H9 (cell line): ENCODE results near the gene ATP6V0B. TPM values are rescaled to one million over a fixed set of nuclear protein-coding genes. Genes with fewer than 3 reads are reported as not detected.

ENCODE experiments used
- DNase-seq: peaks from one replicate; pipeline ENCODE4 v3.0.0-alpha.2; 2017
- H2AFZ ChIP-seq: one replicate; pipeline ENCODE4 v1.6.1; 2013; ENCODE audit warnings: mild to moderate bottlenecking, low read length, control low read depth, moderate library complexity
- H2AK5ac ChIP-seq: 2 replicates; pipeline ENCODE4 v1.6.1; 2013; ENCODE audit warnings: low read length, control low read depth, mixed read lengths; ENCODE audit not compliant: insufficient read length
- H2BK120ac ChIP-seq: one replicate; pipeline ENCODE4 v1.6.1; 2013; ENCODE audit warnings: low read depth, mild to moderate bottlenecking, low read length, control low read depth, inconsistent platforms; ENCODE audit not compliant: poor library complexity, severe bottlenecking
- H2BK12ac ChIP-seq: 2 replicates; pipeline ENCODE4 v1.6.1; 2013; ENCODE audit warnings: low read length, control low read depth, mixed read lengths, low read depth; ENCODE audit not compliant: insufficient read length
- H2BK15ac ChIP-seq: 2 replicates; pipeline ENCODE4 v1.6.1; 2013; ENCODE audit warnings: low read depth, low read length, control low read depth
- H2BK20ac ChIP-seq: one replicate; pipeline ENCODE4 v1.6.1; 2013; ENCODE audit warnings: low read depth, mild to moderate bottlenecking, low read length, control low read depth, inconsistent platforms; ENCODE audit not compliant: poor library complexity, severe bottlenecking
- H2BK5ac ChIP-seq: 2 replicates; pipeline ENCODE4 v1.6.1; 2013; ENCODE audit warnings: low read length, control low read depth, mixed read lengths; ENCODE audit not compliant: insufficient read length
- H3K14ac ChIP-seq: 2 replicates; pipeline ENCODE4 v1.6.1; 2013; ENCODE audit warnings: low read length, control low read depth; ENCODE audit not compliant: insufficient read depth
- H3K18ac ChIP-seq: 2 replicates; pipeline ENCODE4 v1.6.1; 2013; ENCODE audit warnings: low read depth, mild to moderate bottlenecking, mixed read lengths, low read length, control low read depth; ENCODE audit not compliant: insufficient read length
- H3K23ac ChIP-seq: 2 replicates; pipeline ENCODE4 v1.6.1; 2013; ENCODE audit warnings: low read length, control low read depth, mixed read lengths, low read depth; ENCODE audit not compliant: insufficient read length
- H3K23me2 ChIP-seq: 2 replicates; pipeline ENCODE4 v1.6.1; 2013; ENCODE audit warnings: low read depth, mild to moderate bottlenecking, mixed read lengths, low read length, control low read depth; ENCODE audit not compliant: insufficient read length, poor library complexity, severe bottlenecking
- H3K27ac ChIP-seq: 2 replicates; pipeline ENCODE4 v1.5.1; 2013; ENCODE audit warnings: low read length, control low read depth, mixed read lengths, low read depth; ENCODE audit not compliant: insufficient read length
- H3K27me3 ChIP-seq: 2 replicates; pipeline ENCODE4 v1.6.1; 2013; ENCODE audit warnings: low read length, control low read depth, inconsistent platforms; ENCODE audit not compliant: insufficient read depth
- H3K4ac ChIP-seq: 2 replicates; pipeline ENCODE4 v1.6.1; 2013; ENCODE audit warnings: low read depth, mild to moderate bottlenecking, control low read depth, inconsistent platforms, low read length, moderate library complexity
- H3K4me1 ChIP-seq: 2 replicates; pipeline ENCODE4 v1.6.1; 2013; ENCODE audit warnings: low read length, control low read depth, inconsistent platforms; ENCODE audit not compliant: insufficient read depth
- H3K4me2 ChIP-seq: 2 replicates; pipeline ENCODE4 v1.6.1; 2013; ENCODE audit warnings: low read length, control low read depth, mixed read lengths; ENCODE audit not compliant: insufficient read length, insufficient read depth
- H3K56ac ChIP-seq: 2 replicates; pipeline ENCODE4 v1.6.1; 2013; ENCODE audit warnings: low read depth, mild to moderate bottlenecking, mixed read lengths, low read length, control low read depth; ENCODE audit not compliant: insufficient read length
- H3K79me1 ChIP-seq: 2 replicates; pipeline ENCODE4 v1.6.1; 2013; ENCODE audit warnings: low read depth, mild to moderate bottlenecking, moderate library complexity, low read length, control low read depth, inconsistent platforms; ENCODE audit not compliant: insufficient read depth, poor library complexity, severe bottlenecking
- H3K79me2 ChIP-seq: 2 replicates; pipeline ENCODE4 v1.6.1; 2013; ENCODE audit warnings: low read length, control low read depth, inconsistent platforms; ENCODE audit not compliant: insufficient read depth
- H3K9ac ChIP-seq: 2 replicates; pipeline ENCODE4 v1.6.1; 2013; ENCODE audit warnings: low read length, control low read depth, mixed read lengths; ENCODE audit not compliant: insufficient read length; ENCODE audit errors: extremely low read depth
- H3K9me3 ChIP-seq: one replicate; pipeline ENCODE4 v1.6.1; 2013; ENCODE audit warnings: low read depth, low read length, inconsistent platforms; ENCODE audit not compliant: control insufficient read depth
- H3T11ph ChIP-seq: one replicate; pipeline ENCODE4 v1.6.1; 2013; ENCODE audit warnings: mild to moderate bottlenecking, low read length, control low read depth, inconsistent platforms
- H4K20me1 ChIP-seq: one replicate; pipeline ENCODE4 v1.6.1; 2013; ENCODE audit not compliant: control insufficient read depth, insufficient read length, insufficient read depth
- H4K5ac ChIP-seq: 2 replicates; pipeline ENCODE4 v1.6.1; 2013; ENCODE audit warnings: low read depth, mild to moderate bottlenecking, mixed read lengths, low read length, control low read depth; ENCODE audit not compliant: insufficient read length
- H4K8ac ChIP-seq: replicated peaks from 2 replicates; pipeline ENCODE4 v1.6.1; 2013; ENCODE audit warnings: low read length, control low read depth, mixed read lengths, low read depth; ENCODE audit not compliant: insufficient read length
- H4K91ac ChIP-seq: 2 replicates; pipeline ENCODE4 v1.6.1; 2013; ENCODE audit warnings: low read depth, mild to moderate bottlenecking, moderate library complexity, mixed read lengths, low read length, control low read depth; ENCODE audit not compliant: insufficient read length
- H3K27ac Mint-ChIP-seq, 3 experiments: 2 replicates in 2 of 3; 3 replicates in 1 of 3; pipeline ENCODE4 v1.8.0; 2020 to 2021; ENCODE audit warnings: mixed read lengths in 3 of 3, mild to moderate bottlenecking in 1 of 3, moderate library complexity in 1 of 3
- H3K27me3 Mint-ChIP-seq: 2 replicates; pipeline ENCODE4 v1.8.0; 2021; ENCODE audit warnings: low read depth, mild to moderate bottlenecking, moderate library complexity, mixed read lengths
- H3K36me3 Mint-ChIP-seq, 3 experiments: 2 replicates in 2 of 3; 3 replicates in 1 of 3; pipeline ENCODE4 v1.8.0; 2020 to 2021; ENCODE audit warnings: low read depth in 3 of 3, mixed read lengths in 3 of 3; ENCODE audit not compliant: insufficient read depth in 1 of 3
- H3K4me1 Mint-ChIP-seq, 2 experiments: 2 replicates each; pipeline ENCODE4 v1.8.0; 2020; ENCODE audit warnings: mixed read lengths in 2 of 2
- H3K4me3 Mint-ChIP-seq, 2 experiments: 2 replicates in 1 of 2; 3 replicates in 1 of 2; pipeline ENCODE4 v1.8.0; 2020 to 2021; ENCODE audit warnings: mild to moderate bottlenecking in 2 of 2, mixed read lengths in 2 of 2, moderate library complexity in 1 of 2
- H3K9me3 Mint-ChIP-seq, 2 experiments: 2 replicates in 1 of 2; 3 replicates in 1 of 2; pipeline ENCODE4 v1.8.0; 2020; ENCODE audit warnings: mild to moderate bottlenecking in 2 of 2, mixed read lengths in 2 of 2, moderate library complexity in 1 of 2
- CTCF ChIP-seq: fragments of 200-600 bp; sonication (generic); conservative IDR thresholded peaks from 3 replicates; pipeline ENCODE4 v1.8.0; 2021; ENCODE audit warnings: antibody characterized with exemption, mild to moderate bottlenecking
- WGBS: extraction: QIAGEN DNeasy Blood & Tissue Kit; methylation state at CpG from one replicate; pipeline ENCODE4 v1.1.7; 2013; ENCODE audit warnings: missing lambda C conversion rate, low lambda C conversion rate, mixed read lengths; ENCODE audit not compliant: insufficient read length; ENCODE audit errors: extremely low coverage; 5-methylcytosine and 5-hydroxymethylcytosine counted together
- long read RNA-seq: library from polyadenylated mRNA; unstranded; transcript quantifications from one replicate; pipeline ENCODE4 v2.0.0, GENCODE V29; 2020
- total RNA-seq: library from RNA; stranded (reverse); gene quantifications from 2 replicates; pipeline ENCODE4 v1.2.1, GENCODE V29; 2021

The ATP6V0B gene
- total RNA-seq: 127 and 131 TPM in 2 replicates
- long read RNA-seq, transcript ATP6V0B-201 (7 exons, 944 nt): minor isoform, 5 of 341 reads
- long read RNA-seq, transcript ATP6V0B-205 (8 exons, 1,298 nt): major isoform, 287 of 341 reads
- long read RNA-seq, partial matches to known transcripts: 3 of 341 reads
- long read RNA-seq, other reads (novel, unspliced or antisense): 38 of 341 reads

- Histone ChIP-seq H3K23ac (no peak within 1 kb of the TSS), H2BK120ac (no peak within 1 kb of the TSS), H3K79me1 (peaks cover 9% of the 10 kb centered on the region), H3K27ac (no peak within 1 kb of the TSS), H3K4me2 (peak within 1 kb of the TSS; percentile 82), H3K18ac (peak within 1 kb of the TSS; percentile 12), H3K4ac (no peak within 1 kb of the TSS), H3K14ac (peak within 1 kb of the TSS; percentile 82), H3K79me2 (peaks cover 3% of the 10 kb centered on the region; the same call in 1 of the 2 replicates), H3K27me3 (no peaks in the 10 kb centered on the region), H2BK5ac (no peak within 1 kb of the TSS), H4K8ac (no peak within 1 kb of the TSS), H2AFZ (no peak within 1 kb of the TSS), H4K91ac (no peak within 1 kb of the TSS), H3K4me1 (peaks cover 5% of the 10 kb centered on the region; the same call in 1 of the 2 replicates), H3K9ac (peak within 1 kb of the TSS; percentile 53), H3K56ac (no peak within 1 kb of the TSS), H2AK5ac (no peak within 1 kb of the TSS), H3K23me2 (peaks cover 21% of the 10 kb centered on the region), H2BK12ac (no peak within 1 kb of the TSS), H3K9me3 (no peaks in the 10 kb centered on the region), H4K5ac (no peak within 1 kb of the TSS), H4K20me1 (no peaks in the 10 kb centered on the region), H2BK20ac (no peak within 1 kb of the TSS), H2BK15ac (no peak within 1 kb of the TSS), H3T11ph (no peak within 1 kb of the TSS)
- Mint-ChIP-seq H3K36me3 (peaks cover 23 to 53% (median 38%) of the 10 kb centered on the region in 3 experiments; a peak in 6 of 7 replicates), H3K4me1 (peaks cover 31 to 40% of the 10 kb centered on the region in 2 experiments), H3K4me3 (peak within 1 kb of the TSS; percentile 82 to 95), H3K9me3 (no peaks in the 10 kb centered on the region), H3K27me3 (peaks cover 1% of the 10 kb centered on the region; the same call in 1 of the 2 replicates), H3K27ac (peak within 1 kb of the TSS; percentile 88 to 94 (median 88))
- no CpG with 5 or more reads among the region's 93 CpGs for WGBS
- TF ChIP-seq CTCF: no peak; the same call in 2 of the 3 replicates
- peak; percentile 96 for DNase-seq
Measured at GRCh38 chr1:43974443-43975248, at the start of gene ATP6V0B. Gene ATP6V0B (plus strand): TSS chr1:43974960. CDS start chr1:43975041, 81 bp downstream.
